ENCODE data around the gene C1QTNF5.
A peak's percentile ranks its signal among the peaks of the same experiment; 100 is the strongest.

C1QTNF5 gene

DNA sequence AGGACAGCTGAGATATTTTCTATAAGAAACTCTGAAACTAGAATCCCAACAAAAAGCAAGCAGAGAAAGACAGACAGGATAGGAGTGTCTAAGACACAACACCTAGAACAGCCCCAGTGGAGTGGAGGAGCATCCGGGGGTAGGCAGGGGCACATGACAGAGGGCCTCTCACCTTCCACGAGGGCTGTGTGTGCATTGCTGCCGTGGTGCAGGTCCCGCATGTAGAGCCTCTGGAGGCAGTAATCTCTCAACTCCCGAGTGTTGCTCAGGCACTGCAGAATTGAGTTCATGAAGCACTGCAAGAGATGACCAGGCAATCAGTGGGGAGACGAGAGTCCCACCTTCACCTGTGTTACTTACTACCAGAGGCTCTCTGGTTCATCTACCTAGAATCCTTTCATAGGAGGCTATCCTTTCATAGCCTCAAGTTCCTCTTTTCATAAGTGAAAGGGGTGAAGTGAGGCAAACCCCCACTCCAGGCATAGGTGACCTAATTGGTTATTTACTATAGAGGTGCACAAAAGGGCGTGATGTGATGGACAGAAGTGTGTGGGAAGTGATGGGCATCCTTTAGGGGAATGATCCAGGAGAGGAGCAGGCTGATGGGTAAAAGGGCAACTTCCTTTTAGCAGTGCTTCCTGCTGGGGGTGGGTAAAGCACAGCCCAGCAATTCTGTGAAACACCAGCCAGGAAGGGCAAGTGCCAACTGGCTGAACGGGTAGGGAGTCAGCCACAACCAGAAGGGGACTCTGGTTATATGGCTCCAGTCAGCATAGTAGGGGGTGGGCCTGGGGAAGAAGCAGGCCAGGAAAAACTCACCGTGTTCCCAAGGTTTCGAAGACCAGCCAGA, 18.9 kb upstream of the C1QTNF5 start:
- H3K27ac ChIP-seq, result peak overlapping the region; percentile 46; the same call in 1 of the 2 replicates
- TF ChIP-seq CTCF (conservative IDR thresholded peaks at IDR 0.05), result no peak

- no peak overlapping the region for H3K27ac ChIP-seq
- no peak for TF ChIP-seq CTCF (conservative IDR thresholded peaks at IDR 0.05)
These were observed 16.4 kb upstream of the C1QTNF5 start for GRCh38 chr11:119357074-119357473.

- 0 out of 2 replicates have a peak, but pooled peaks have one; percentile 16 for TF ChIP-seq CTCF (conservative IDR thresholded peaks at IDR 0.05)
- no peak overlapping the region for H3K27ac ChIP-seq
These were observed 15.8 kb upstream of the C1QTNF5 start for GRCh38 chr11:119356349-119357031.

DNA sequence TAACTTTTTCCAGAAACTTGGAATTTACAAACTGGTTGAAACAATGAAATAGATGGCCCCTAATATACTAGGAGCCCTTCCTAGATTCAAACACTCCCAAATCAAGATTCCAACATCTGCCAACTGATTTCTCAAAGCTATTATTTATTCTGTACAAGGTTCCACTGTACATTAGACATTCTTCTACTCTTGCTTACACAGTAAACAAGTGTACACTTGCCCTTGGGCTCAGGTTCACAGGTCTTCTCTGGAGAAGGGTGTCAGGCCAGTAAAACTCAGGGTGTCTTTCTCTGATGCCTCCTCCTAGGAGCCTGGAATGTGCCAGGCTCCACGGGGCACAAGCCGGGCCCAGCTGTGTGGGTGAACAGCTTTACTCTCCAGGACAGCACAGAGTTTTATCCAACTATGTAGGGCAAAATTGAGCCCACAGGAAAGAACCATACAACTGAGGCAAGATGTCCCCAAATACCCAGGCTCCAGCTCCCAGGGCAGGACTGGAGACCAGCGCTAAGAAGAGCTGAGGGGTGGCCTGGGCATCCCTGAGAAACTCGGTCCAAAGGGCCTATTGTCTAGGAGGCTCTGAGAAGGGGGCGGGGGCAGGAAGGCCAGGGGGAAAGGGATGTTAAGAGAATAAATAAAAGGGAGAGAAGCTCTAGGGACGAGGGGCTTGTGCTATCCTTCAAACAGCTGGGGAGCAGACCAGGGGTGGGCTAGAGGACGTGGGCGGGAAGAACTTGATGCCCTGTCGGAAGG, 14.6 kb upstream of the C1QTNF5 start:
- no peak overlapping the region for H3K27ac ChIP-seq
- no peak for TF ChIP-seq CTCF (conservative IDR thresholded peaks at IDR 0.05)

- no peak for TF ChIP-seq CTCF (conservative IDR thresholded peaks at IDR 0.05)
- peak overlapping the region; percentile 24 for H3K27ac ChIP-seq
These were observed 12.2 kb upstream of the C1QTNF5 start for GRCh38 chr11:119352857-119353260.

DNA sequence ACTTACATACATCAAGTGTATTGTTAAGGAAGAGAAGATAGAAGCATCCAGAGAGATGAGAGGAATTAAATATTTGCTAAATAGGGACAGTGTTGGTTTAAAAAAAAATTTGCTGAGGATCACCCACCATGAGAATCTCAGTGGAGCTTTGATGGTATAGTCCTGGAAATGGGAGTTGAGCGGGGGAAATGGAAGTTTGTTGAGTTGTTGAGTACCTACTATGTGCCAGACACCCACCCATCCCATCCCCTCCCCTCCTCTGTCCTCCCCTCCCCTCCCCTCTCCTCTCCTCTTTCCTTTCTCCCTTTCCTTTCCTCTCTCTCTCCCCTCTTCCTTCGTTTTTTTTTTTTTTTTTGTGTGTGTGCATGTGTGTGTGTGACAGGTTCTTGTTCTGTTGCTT, 10.5 kb upstream of the C1QTNF5 start:
- no peak overlapping the region for H3K27ac ChIP-seq
- TF ChIP-seq CTCF (conservative IDR thresholded peaks at IDR 0.05), result no peak

DNA sequence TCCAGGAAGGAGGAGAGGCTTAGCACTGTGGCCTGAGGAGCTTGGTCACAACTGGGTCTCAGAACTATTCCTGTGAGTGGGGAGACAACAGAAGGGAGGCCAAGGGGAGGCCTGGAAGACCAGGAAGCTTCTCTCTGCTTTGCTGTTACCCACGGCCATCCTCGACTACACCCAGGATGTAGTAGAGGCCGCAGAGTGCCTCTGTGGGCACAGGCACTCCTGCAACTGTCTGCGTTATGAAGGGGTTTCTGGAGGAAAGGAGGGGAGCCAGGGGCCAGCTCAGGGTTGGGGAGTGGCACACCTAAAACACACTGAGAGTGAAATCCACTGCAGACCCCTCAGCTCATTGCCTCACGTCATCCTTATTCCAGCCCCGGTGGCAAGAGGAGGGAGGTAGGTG, 9.6 kb upstream of the C1QTNF5 start:
- H3K27ac ChIP-seq, result no peak overlapping the region
- TF ChIP-seq CTCF (conservative IDR thresholded peaks at IDR 0.05), result no peak

Measured in VCaP (cell line).